ENCODE measurements around the gene DAND5. TPM values are rescaled to one million over a fixed set of nuclear protein-coding genes. Genes with fewer than 3 reads are reported as not detected.

The DAND5 gene
- polyA plus RNA-seq, 2 of the 4 experiments (the other 2 are of a cell fraction), result 0.12 to 0.21 TPM

DNA sequence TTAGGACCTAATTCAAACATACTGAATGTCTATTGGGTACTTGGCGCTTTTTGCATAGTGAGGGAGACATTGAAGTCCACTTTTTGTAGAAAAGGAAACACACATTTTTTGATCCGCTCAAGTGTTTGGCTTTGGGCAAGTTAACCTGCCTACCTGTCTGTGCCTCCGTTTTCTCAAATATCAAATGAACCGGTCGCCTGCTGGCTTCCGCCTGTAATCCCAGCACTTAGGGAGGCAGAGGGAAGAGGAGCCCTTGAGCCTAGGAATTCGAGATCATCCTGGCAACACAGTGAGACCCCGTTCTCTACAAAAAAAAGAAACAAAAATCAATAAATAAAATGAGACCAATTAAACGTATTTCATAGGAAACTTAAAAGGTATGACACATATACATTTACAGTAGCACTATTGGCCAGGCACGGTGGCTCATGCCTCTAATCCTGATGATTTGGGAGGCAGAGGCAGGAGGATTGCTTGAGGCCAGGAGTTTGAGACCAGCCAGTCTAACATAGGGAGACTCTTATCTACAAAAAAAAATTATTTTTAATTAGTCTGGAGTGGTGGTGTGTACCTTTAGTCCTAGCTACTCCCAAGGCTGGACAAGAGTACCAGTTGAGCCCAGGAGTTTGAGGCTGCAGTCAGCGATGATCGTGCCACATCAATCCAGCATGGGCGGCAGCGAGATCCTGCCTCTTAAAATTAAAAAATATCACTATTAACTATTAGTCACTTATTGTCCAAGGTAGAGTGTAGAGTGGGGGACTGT is 22.5 kb upstream of the DAND5 start (continued):
- TF ChIP-seq SREBF2 (IDR thresholded peaks at IDR 0.05) (no peak), SMC3 (IDR thresholded peaks at IDR 0.05) (no peak)

DNA sequence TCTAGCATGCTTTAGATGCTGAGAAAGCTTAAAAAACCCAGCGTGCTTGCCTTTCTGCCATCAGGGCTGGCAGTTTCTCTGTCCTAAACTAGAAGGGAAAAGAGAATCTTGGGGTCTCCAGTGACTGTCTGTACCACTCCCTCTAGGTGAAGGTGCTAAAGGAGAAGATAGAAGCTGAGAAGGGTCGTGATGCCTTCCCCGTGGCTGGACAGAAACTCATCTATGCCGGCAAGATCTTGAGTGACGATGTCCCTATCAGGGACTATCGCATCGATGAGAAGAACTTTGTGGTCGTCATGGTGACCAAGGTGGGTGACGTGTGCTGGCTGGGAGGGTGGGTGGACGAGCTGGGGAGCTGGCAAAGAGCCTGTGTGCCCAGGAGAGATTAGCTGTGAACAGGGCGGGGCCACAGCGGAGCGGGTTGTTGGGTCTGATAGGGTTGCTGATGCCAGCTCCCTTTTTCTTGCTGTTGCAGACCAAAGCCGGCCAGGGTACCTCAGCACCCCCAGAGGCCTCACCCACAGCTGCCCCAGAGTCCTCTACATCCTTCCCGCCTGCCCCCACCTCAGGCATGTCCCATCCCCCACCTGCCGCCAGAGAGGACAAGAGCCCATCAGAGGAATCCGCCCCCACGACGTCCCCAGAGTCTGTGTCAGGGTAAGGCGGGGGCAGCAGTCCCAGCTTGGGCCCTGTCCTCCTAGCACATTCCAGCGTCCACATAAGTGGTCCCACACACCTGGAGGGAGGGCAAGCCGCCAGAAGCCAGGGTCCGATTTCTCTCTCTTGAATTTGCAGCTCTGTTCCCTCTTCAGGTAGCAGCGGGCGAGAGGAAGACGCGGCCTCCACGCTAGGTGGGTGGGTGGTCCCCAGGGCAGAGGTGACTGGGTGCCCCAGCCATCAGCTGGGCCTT is 21.4 kb upstream of the DAND5 start:
- Histone ChIP-seq H3K27ac (no peak overlapping the region), H3K9me3 (no peaks in the 10 kb centered on the region), H3K4me3 (no peak overlapping the region), H3K4me1 (peaks cover 13% of the 10 kb centered on the region; the same call in 2 of the 3 replicates), H3K4me2 (peak overlapping the region; percentile 97)
- ChIA-PET POLR2A (no interaction called here), CTCF (interaction anchor here (1.0 to 2.7 kb wide), 3 partner anchors 9 to 146 kb away, joined by 3 to 10 read pairs (median 3); partner anchors contain the start of gene CALR)
- 92% methylated on average over 23 of the region's 28 CpGs for WGBS (ENCODE audit: missing lambda C conversion rate)
- FAIRE-seq, result no peak
- DNase-seq (ENCODE audit: low read depth in 1 of 2, low spot score in 1 of 2), result no peak
- TF ChIP-seq ZSCAN20 (CRISPR knock-in tag; IDR thresholded peaks at IDR 0.05) (no peak), RCOR1 (IDR thresholded peaks at IDR 0.05; ENCODE audit: low read depth, low read length) (no peak), CBX8 (IDR thresholded peaks at IDR 0.05) (no peak), MYC (IDR thresholded peaks at IDR 0.05; ENCODE audit: borderline replicate concordance, low read length) (no peak), MAZ (IDR thresholded peaks at IDR 0.05; ENCODE audit: borderline replicate concordance, low read depth, low read length) (no peak), PHF8 (IDR thresholded peaks at IDR 0.05; ENCODE audit: borderline replicate concordance, low read depth) (no peak), EHMT2 (IDR thresholded peaks at IDR 0.05; ENCODE audit: low read depth) (no peak), BHLHE40 (IDR thresholded peaks at IDR 0.05; ENCODE audit: low read depth, low read length) (no peak), RARB (CRISPR knock-in tag; IDR thresholded peaks at IDR 0.05) (no peak), NR3C1 (IDR thresholded peaks at IDR 0.05) (no peak), ZNF302 (CRISPR knock-in tag; IDR thresholded peaks at IDR 0.05) (no peak), RNF2 (IDR thresholded peaks at IDR 0.05; ENCODE audit: borderline replicate concordance, low read depth) (no peak), SMC3 (IDR thresholded peaks at IDR 0.05) (no peak), FOXS1 (CRISPR knock-in tag; IDR thresholded peaks at IDR 0.05) (no peak), CHD2 (IDR thresholded peaks at IDR 0.05; ENCODE audit: low read length, partially characterized antibody) (no peak)
- TF ChIP-seq, protein P1, sequence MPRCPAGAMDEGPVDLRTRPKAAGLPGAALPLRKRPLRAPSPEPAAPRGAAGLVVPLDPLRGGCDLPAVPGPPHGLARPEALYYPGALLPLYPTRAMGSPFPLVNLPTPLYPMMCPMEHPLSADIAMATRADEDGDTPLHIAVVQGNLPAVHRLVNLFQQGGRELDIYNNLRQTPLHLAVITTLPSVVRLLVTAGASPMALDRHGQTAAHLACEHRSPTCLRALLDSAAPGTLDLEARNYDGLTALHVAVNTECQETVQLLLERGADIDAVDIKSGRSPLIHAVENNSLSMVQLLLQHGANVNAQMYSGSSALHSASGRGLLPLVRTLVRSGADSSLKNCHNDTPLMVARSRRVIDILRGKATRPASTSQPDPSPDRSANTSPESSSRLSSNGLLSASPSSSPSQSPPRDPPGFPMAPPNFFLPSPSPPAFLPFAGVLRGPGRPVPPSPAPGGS (IDR thresholded peaks at IDR 0.05), result no peak
- TF ChIP-seq, protein P2, sequence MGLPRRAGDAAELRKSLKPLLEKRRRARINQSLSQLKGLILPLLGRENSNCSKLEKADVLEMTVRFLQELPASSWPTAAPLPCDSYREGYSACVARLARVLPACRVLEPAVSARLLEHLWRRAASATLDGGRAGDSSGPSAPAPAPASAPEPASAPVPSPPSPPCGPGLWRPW (IDR thresholded peaks at IDR 0.05), result no peak
- TF ChIP-seq, protein P3, sequence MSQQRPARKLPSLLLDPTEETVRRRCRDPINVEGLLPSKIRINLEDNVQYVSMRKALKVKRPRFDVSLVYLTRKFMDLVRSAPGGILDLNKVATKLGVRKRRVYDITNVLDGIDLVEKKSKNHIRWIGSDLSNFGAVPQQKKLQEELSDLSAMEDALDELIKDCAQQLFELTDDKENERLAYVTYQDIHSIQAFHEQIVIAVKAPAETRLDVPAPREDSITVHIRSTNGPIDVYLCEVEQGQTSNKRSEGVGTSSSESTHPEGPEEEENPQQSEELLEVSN (IDR thresholded peaks at IDR 0.05; ENCODE audit: borderline replicate concordance, low read depth), result no peak
- ATAC-seq, result no peak

DNA sequence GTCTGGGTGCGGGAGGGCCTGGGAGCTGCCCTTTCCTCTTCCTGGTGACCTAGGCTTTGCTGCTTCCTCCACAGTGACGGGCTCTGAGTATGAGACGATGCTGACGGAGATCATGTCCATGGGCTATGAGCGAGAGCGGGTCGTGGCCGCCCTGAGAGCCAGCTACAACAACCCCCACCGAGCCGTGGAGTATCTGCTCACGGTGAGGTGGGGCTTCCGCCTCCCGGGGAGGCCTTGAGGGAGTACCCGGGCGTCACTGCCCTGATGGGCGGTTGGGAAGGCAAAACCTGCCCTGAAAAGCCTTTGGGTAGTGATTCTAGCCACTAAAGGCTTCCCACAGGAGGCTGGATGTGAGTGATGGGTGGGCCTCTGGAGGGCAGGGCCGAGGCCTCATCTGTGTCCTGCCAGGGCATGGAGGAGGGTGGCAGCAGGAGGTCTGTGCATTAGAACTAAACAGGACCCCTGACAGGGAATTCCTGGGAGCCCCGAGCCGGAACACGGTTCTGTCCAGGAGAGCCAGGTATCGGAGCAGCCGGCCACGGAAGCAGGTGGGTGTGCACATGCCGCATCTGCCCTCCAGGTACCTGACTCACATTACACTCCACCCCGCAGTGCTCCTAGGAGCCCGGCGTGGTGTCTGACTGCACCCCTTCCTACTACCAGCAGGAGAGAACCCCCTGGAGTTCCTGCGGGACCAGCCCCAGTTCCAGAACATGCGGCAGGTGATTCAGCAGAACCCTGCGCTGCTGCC is 20.6 kb upstream of the DAND5 start:
- FAIRE-seq, result no peak
- no peak for ATAC-seq
- Histone ChIP-seq H3K4me2 (no peak overlapping the region), H3K4me1 (peaks cover 18% of the 10 kb centered on the region; the same call in 2 of the 3 replicates), H3K9me3 (no peaks in the 10 kb centered on the region), H3K27ac (no peak overlapping the region), H3K4me3 (no peak overlapping the region)
- WGBS (ENCODE audit: missing lambda C conversion rate), result 95% methylated on average over 15 of the region's 30 CpGs
- TF ChIP-seq, protein P4, sequence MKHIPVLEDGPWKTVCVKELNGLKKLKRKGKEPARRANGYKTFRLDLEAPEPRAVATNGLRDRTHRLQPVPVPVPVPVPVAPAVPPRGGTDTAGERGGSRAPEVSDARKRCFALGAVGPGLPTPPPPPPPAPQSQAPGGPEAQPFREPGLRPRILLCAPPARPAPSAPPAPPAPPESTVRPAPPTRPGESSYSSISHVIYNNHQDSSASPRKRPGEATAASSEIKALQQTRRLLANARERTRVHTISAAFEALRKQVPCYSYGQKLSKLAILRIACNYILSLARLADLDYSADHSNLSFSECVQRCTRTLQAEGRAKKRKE (CRISPR knock-in tag; IDR thresholded peaks at IDR 0.05; ENCODE audit: low read depth), result no peak
- no peak for TF ChIP-seq POLR2A (IDR thresholded peaks at IDR 0.05; ENCODE audit: low read length)
- no peak for DNase-seq (ENCODE audit: low read depth in 1 of 2, low spot score in 1 of 2)
- ChIA-PET POLR2A (no interaction called here), CTCF (interaction anchor here (1.0 to 2.1 kb wide), 3 partner anchors 10 to 145 kb away, joined by 3 to 4 read pairs (median 3); partner anchors contain the start of gene CALR)

Measured in A549 (cell line).